IMR-90 (cell line): ENCODE measurements around the gene SOX9.

Experiments used
- CTCF ChIP-seq: conservative IDR thresholded peaks from 2 replicates; pipeline ENCODE4 v1.5.1; 2012; ENCODE audit warnings: mild to moderate bottlenecking, low read depth, low read length, improper control_type of control experiment
- MXI1 ChIP-seq: IDR thresholded peaks from 2 replicates; pipeline ENCODE4 v1.6.1; 2012; ENCODE audit warnings: low read depth, mild to moderate bottlenecking, low read length, moderate library complexity, borderline replicate concordance

DNA sequence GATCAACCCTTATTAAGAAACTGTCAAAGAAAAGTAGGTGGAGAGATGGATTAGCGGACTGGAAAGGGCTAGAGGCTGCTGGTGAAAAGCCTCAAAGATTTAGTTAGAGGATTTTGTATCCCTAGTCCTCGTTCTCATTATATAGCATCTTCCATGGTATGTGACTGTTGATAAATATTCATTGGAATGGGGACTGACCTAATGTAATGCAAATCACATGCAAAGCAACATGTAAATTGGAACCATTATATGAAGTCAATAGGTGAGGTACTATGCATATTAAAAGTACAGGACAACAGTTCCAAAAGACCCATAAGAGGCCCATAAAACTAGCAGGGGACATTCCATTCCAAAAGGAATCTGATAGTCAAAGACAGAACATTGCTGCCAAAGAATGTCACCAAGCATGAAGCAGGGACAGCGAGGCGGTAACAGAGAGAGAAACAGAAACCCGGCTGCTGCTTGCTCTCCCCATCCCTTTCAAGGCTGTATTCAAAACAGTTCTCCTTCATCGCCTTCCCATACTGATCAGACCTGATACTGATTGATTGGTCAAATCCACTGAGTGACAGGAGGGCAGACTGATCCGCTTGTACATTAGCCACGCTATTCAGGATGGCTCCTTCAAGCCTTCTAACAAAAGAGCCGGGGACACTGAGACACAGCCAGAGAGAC is 44.5 kb downstream of the SOX9 start:
- TF ChIP-seq MXI1 (no peak), CTCF (no peak)
